Measurements from ENCODE around the gene FCHSD2. TPM values are rescaled to one million over a fixed set of nuclear protein-coding genes. Genes with fewer than 3 reads are reported as not detected.

Gene FCHSD2
- total and polyA plus RNA-seq, 2 experiments from 2014 or later = 9.1 to 19.8 TPM

GRCh38 chr11:73172992-73173656, 31.0 kb upstream of the FCHSD2 start:
- Histone ChIP-seq H3K27me3 (replicated peaks; ENCODE audit: insufficient read depth) (no peaks in the 10 kb centered on the region), H3K4me2 (ENCODE audit: unreplicated experiment) (no peak overlapping the region), H3F3A (ENCODE audit: insufficient read depth) (no peaks in the 10 kb centered on the region), H3K9ac (no peak overlapping the region), H3K27ac (no peak overlapping the region), H3K4me3 (no peak overlapping the region), H3K9me2 (ENCODE audit: insufficient read depth) (no peaks in the 10 kb centered on the region), H2AFZ (no peak overlapping the region), H3K36me3 (ENCODE audit: low read depth) (no peaks in the 10 kb centered on the region), H3K9me3 (ENCODE audit: low read depth) (no peaks in the 10 kb centered on the region), H3K79me2 (ENCODE audit: insufficient read depth) (no peaks in the 10 kb centered on the region), H3K4me1 (ENCODE audit: insufficient read depth) (peaks cover 7% of the 10 kb centered on the region), H4K20me1 (ENCODE audit: insufficient read depth) (no peaks in the 10 kb centered on the region)
- 83 to 88% methylated on average over 4 of the region's 4 CpGs for WGBS, 2 experiments (ENCODE audit: low coverage in 1 of 2, low lambda C conversion rate in 2 of 2, missing lambda C conversion rate in 2 of 2)
- in situ Hi-C loops (cut with MboI) = loop anchor here (10.0 to 25.0 kb wide), 2 partner anchors 338 to 461 kb away; no protein-coding TSS in a partner anchor
- DNase-seq = no peak
- TF ChIP-seq EZH2 (IDR thresholded peaks at IDR 0.05; ENCODE audit: insufficient read depth, poor library complexity, severe bottlenecking) = no peak
- no peak for TF ChIP-seq EZH2phosphoT487 (IDR thresholded peaks at IDR 0.05; ENCODE audit: insufficient read depth, low read depth)

GRCh38 chr11:73171436-73172161, 29.5 kb upstream of the FCHSD2 start:
- Histone ChIP-seq H3K79me2 (ENCODE audit: insufficient read depth) (no peaks in the 10 kb centered on the region), H3K27ac (no peak overlapping the region), H3K4me2 (ENCODE audit: unreplicated experiment) (no peak overlapping the region), H3K9me3 (ENCODE audit: low read depth) (no peaks in the 10 kb centered on the region), H3F3A (ENCODE audit: insufficient read depth) (no peaks in the 10 kb centered on the region), H3K4me1 (ENCODE audit: insufficient read depth) (no peaks in the 10 kb centered on the region), H4K20me1 (ENCODE audit: insufficient read depth) (no peaks in the 10 kb centered on the region), H3K9me2 (ENCODE audit: insufficient read depth) (no peaks in the 10 kb centered on the region), H2AFZ (no peak overlapping the region), H3K9ac (no peak overlapping the region), H3K36me3 (ENCODE audit: low read depth) (no peaks in the 10 kb centered on the region), H3K4me3 (no peak overlapping the region), H3K27me3 (replicated peaks; ENCODE audit: insufficient read depth) (no peaks in the 10 kb centered on the region)
- peak; percentile 32 for DNase-seq
- 67% methylated on average over 8 of the region's 8 CpGs for WGBS, 2 experiments (ENCODE audit: low coverage in 1 of 2, low lambda C conversion rate in 2 of 2, missing lambda C conversion rate in 2 of 2)
- in situ Hi-C loops (cut with MboI) = loop anchor here (10.0 to 25.0 kb wide), 2 partner anchors 337 to 459 kb away; no protein-coding TSS in a partner anchor
- TF ChIP-seq EZH2phosphoT487 (IDR thresholded peaks at IDR 0.05; ENCODE audit: insufficient read depth, low read depth) (no peak), EZH2 (IDR thresholded peaks at IDR 0.05; ENCODE audit: insufficient read depth, poor library complexity, severe bottlenecking) (no peak)

- no peak for DNase-seq
- no peaks in the 10 kb centered on the region for H3F3A ChIP-seq (ENCODE audit: insufficient read depth)
- H3K9me2 ChIP-seq (ENCODE audit: insufficient read depth) = no peaks in the 10 kb centered on the region
- H3K36me3 ChIP-seq (ENCODE audit: low read depth) = no peaks in the 10 kb centered on the region
- no peaks in the 10 kb centered on the region for H3K27me3 ChIP-seq (replicated peaks; ENCODE audit: insufficient read depth)
- TF ChIP-seq EZH2phosphoT487 (IDR thresholded peaks at IDR 0.05; ENCODE audit: insufficient read depth, low read depth) (no peak), EZH2 (IDR thresholded peaks at IDR 0.05; ENCODE audit: insufficient read depth, poor library complexity, severe bottlenecking) (no peak)
- WGBS, 2 experiments (ENCODE audit: low coverage in 1 of 2, low lambda C conversion rate in 2 of 2, missing lambda C conversion rate in 2 of 2) = 95% methylated on average over 2 of the region's 2 CpGs
- H3K9ac ChIP-seq = no peak overlapping the region
- no peak overlapping the region for H3K27ac ChIP-seq
- no peaks in the 10 kb centered on the region for H3K9me3 ChIP-seq (ENCODE audit: low read depth)
- in situ Hi-C loops (cut with MboI) = loop anchor here (10.0 to 25.0 kb wide), 2 partner anchors 335 to 458 kb away; no protein-coding TSS in a partner anchor
- no peaks in the 10 kb centered on the region for H3K4me1 ChIP-seq (ENCODE audit: insufficient read depth)
- no peaks in the 10 kb centered on the region for H3K79me2 ChIP-seq (ENCODE audit: insufficient read depth)
- no peaks in the 10 kb centered on the region for H4K20me1 ChIP-seq (ENCODE audit: insufficient read depth)
- no peak overlapping the region for H2AFZ ChIP-seq
- H3K4me2 ChIP-seq (ENCODE audit: unreplicated experiment) = no peak overlapping the region
- H3K4me3 ChIP-seq = no peak overlapping the region
These were observed 28.0 kb upstream of the FCHSD2 start for GRCh38 chr11:73170140-73170539.

GRCh38 chr11:73168925-73169579, 26.9 kb upstream of the FCHSD2 start:
- in situ Hi-C loops (cut with MboI) = loop anchor here (25.0 kb wide), 1 partner anchor 457 kb away; no protein-coding TSS in a partner anchor

More at GRCh38 chr11:73168925-73169579, 26.9 kb upstream of the FCHSD2 start:
- no peak for TF ChIP-seq EZH2phosphoT487 (IDR thresholded peaks at IDR 0.05; ENCODE audit: insufficient read depth, low read depth)
- Histone ChIP-seq H3K9ac (no peak overlapping the region), H4K20me1 (ENCODE audit: insufficient read depth) (no peaks in the 10 kb centered on the region), H3F3A (ENCODE audit: insufficient read depth) (no peaks in the 10 kb centered on the region), H3K4me1 (ENCODE audit: insufficient read depth) (no peaks in the 10 kb centered on the region), H2AFZ (no peak overlapping the region), H3K27ac (no peak overlapping the region), H3K4me3 (no peak overlapping the region), H3K9me2 (ENCODE audit: insufficient read depth) (no peaks in the 10 kb centered on the region), H3K4me2 (ENCODE audit: unreplicated experiment) (no peak overlapping the region), H3K27me3 (replicated peaks; ENCODE audit: insufficient read depth) (no peaks in the 10 kb centered on the region), H3K79me2 (ENCODE audit: insufficient read depth) (no peaks in the 10 kb centered on the region), H3K36me3 (ENCODE audit: low read depth) (no peaks in the 10 kb centered on the region), H3K9me3 (ENCODE audit: low read depth) (no peaks in the 10 kb centered on the region)
- DNase-seq = no peak
- WGBS, 2 experiments (ENCODE audit: low coverage in 1 of 2, low lambda C conversion rate in 2 of 2, missing lambda C conversion rate in 2 of 2) = 63 to 65% methylated on average over 11 of the region's 11 CpGs

Measured in GM23248 (cell line).